Effector CD8-positive, alpha-beta T cell (primary cell): ENCODE data around the gene DCST2.

Experiments
- DNase-seq: peaks from one replicate; lab custom pipeline; 2025; lab: John Stamatoyannopoulos, UW

The DCST2 gene

DNA sequence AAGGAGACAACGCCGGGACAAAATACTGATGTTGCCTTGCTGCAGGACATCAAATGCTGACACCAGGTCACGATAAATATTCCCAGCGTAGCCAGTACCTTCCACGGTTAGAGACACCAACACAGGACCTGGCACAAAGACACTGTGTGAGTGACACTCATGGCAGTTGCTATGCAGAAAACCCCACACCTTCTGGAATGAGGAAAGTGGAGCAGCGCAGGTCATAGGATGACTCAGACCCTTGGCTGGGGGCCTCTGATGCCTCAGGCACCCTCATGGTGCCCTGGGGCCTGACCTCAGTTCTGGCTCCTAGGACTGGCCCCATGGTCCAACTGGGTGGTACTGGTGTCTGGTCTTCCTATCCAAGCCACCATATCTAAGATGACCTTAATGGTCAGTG lies 7.0 kb downstream of the DCST2 start:
- DNase-seq: no peak

DNA sequence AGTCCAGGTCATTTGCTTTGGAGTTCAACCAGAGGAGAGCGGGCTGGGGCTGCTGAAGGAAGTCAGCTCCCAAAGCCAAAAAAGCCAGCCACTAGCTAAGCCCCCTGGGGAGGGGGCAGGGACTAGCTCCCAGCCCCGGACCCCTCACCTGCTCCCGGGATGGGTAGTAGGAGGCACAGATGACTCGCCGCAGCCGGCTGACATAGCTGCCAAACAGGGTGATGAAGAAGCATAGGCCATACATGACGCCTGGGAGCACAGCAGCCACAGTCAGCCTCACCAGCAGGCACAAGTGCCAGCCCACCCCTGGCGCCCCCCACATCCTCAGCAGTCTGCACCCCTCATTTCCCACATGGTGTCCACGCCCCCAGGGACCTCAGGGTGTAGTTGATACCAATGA lies 7.4 kb downstream of the DCST2 start:
- no peak for DNase-seq

- DNase-seq: no peak
Observed at GRCh38 chr1:155024315-155024714, 9.3 kb downstream of the DCST2 start.

- no peak for DNase-seq
Observed at GRCh38 chr1:155023627-155024026, 10.0 kb downstream of the DCST2 start.

DNA sequence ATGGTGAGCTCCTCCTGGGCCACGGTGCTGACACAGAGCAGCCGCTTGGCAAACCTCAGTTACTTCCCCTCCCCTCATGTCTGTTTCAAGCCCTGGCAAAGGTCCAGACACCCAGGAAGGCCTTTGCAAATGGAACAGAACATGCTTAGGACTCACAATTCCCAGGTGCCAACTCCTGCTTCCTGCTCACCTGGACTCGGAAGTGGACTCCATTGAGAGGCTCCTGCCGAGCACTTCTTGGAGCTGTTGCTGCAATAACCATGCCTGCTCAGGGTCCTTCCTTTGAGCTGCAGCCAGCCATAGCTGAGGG lies 10.7 kb downstream of the DCST2 start:
- no peak for DNase-seq

DNA sequence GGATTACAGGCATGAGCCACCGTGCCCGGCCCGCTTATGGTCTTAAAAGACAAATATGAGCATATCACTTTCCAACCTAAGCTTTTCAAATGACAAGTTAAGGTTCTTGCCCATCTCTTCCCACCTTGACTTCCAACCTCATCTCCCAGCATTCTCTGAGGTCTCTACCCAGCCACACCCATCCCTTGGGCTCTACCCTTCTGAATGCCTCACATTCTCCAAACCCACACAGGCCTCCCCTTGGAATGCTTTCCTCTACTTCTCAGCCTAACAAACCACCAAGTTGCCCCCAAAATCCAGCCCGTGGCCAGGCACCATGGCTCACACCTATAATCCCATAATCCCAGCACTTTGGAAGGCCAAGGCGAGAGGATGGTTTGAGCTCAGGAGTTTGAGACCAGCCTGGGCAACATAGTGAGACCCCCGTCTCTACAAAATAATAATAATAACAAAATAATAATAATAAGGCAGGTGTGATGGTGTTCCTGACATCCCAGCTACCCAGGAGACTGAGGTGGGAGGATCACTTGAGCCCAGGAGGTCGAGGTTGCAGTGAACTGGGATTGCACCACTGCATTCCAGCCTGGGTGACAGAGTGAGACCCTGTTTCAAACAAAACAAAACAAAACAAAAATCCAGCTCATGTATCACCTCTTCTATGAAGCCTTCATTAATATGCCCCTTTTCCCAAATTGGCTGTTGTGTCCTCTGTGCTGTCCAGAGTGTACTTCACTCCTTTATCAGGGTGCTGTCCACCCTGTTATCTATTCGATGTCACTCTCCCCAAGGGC lies 11.2 kb downstream of the DCST2 start:
- no peak for DNase-seq

DNA sequence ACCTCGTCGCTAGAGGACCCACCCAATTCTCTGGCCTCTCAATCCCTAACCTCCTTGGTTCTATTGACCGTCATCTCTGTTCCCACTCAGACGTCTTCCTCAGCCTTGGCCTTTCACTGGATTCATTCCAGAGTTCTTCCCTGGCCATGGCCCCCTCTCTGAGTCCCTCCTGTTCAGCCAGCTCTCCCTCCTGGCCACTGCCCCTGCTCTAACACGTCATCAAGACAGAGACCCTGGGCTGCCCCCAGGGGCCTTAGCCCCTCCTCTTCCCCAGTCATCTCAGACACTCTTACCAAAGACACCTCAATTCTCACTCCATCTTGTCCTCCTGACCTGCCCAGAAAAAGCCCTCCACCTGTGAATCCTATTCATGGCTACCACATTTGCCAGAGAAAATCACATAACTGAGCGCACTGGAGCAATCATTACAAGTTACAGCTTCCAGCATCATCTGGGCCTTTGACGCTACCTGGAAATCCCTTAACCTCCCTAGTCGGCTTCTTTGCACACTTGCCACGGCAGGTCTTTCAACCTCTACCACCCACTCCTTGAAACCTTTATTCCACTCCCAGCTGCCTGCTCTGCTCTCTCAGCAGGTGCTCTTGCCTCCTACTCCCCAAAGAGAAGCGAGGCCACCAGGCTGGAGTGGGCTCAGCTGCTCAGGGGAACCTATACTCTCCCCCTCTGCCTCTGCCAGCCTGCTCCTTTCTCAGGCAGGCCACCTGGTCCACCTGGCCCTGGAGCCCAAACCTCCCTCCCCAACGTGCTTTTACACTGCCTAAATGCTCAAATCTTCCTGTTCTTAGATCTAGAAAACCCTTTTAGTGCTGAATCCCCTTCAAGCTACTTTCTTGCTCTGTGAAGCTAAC lies 14.0 kb downstream of the DCST2 start:
- no peak for DNase-seq

DNA sequence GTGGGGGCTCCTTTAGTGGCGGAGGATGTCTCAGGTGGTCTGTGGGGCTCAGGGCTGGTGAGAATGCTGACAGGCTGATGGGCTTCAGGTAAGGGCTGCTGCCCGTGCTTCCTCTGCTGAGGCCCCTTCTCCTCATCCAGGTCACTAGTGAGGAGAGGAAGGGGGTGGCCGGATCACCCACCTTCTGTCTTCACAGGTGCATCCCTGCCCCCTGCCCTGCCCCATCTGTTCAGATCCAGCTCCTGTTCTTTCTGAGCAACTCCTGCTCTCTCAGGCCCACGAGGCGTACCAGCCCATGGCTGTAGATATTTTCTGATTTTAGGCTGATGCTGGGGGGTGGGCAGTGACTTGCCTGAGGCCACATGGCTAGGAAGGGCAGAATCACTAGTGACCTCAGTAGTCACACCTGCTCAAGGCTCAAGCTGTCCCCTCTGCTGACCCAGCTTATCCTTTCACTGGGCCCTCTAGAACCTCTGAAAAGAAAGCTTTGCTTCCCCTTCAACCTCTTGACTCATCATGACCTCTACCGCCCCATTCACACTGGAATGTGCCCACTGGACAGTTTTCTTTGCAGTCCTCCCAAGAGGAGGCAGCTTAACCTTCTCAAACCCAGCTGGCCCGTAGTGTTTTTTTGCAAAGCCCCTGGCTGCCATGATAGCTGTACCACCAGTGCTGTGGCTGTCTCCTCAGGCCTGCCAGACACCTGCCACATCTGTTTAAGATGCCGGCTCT lies 14.8 kb downstream of the DCST2 start:
- no peak for DNase-seq

DNA sequence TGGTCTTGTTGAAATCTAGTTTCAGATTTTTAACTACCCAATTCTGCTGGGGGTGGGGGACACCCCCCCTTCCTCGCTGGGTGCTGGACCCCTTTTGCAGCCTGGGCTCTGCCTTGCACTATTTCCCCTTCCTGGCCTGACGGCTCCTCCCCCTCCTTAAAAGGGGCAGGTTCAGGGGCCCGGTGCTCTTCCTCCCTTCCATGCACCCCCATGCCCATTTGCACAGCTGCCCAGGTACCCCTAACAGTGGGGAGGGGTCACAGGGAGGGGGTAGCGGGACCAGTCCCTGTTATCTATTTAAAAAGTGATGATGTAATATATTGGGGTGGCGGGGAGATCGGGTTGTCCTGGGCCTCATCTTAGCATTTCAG lies 15.7 kb downstream of the DCST2 start:
- no peak for DNase-seq

DNA sequence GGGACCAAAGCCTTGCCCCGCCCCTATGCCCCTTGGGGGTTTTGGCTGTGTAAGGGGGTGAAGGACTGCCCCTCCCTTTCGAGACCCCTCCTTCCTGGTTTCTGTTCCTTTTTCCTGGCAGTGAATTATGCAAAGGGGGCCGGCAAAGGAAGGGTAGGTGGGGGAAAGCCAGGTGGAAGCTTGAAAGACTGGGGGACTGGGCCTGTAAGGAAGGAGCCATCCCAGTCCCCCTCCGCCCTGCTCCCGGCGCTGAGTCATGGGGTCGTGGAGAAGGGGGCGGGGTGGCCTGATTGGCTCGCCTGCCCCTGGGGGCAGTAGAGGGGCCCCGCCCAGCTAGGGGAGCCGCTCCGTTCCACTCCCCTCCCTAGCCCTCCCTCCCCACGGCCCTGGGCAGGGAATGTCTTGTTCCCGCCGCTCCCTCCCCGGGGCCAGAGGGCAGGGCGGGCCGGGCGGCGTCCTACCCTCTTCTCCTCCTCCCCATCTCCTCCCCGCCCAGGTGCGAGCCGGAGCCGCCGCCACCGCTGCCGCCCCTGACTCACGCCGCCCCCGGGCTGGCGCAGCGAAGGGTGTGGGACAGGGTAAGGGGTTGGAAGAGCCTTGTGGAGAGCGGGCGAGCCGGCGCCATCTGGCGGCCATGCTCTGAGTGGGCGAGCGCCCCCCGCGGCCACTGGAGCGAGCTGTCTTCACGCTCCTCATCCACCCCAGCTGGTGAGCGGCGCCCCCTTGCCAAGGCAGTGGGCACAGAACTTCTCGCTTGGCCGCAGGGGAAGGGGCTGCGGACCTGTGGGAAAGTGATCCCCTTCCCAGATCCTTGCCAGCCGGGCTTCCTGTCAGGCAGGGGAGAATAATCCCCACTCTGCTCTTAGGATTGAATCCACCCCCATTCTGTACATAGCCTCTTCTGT lies 16.3 kb downstream of the DCST2 start:
- DNase-seq: peak; percentile 78

DNA sequence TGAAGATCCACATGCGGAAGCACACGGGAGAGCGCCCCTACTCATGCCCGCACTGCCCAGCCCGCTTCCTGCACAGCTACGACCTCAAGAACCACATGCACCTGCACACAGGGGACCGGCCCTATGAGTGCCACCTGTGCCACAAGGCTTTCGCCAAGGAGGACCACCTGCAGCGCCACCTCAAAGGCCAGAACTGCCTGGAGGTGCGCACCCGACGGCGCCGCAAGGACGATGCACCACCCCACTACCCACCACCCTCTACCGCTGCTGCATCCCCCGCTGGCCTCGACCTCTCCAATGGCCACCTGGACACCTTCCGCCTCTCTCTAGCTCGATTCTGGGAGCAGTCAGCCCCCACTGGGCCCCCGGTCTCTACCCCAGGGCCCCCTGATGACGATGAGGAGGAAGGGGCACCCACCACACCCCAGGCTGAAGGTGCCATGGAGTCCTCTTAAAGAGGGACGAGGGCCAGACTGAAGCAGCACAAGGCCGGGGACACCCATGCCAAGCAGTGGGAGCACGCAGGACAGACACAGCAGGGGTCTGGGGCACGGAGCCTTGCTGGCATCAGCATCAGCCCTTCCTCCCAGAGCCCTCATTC lies 17.2 kb downstream of the DCST2 start:
- DNase-seq: no peak

DNA sequence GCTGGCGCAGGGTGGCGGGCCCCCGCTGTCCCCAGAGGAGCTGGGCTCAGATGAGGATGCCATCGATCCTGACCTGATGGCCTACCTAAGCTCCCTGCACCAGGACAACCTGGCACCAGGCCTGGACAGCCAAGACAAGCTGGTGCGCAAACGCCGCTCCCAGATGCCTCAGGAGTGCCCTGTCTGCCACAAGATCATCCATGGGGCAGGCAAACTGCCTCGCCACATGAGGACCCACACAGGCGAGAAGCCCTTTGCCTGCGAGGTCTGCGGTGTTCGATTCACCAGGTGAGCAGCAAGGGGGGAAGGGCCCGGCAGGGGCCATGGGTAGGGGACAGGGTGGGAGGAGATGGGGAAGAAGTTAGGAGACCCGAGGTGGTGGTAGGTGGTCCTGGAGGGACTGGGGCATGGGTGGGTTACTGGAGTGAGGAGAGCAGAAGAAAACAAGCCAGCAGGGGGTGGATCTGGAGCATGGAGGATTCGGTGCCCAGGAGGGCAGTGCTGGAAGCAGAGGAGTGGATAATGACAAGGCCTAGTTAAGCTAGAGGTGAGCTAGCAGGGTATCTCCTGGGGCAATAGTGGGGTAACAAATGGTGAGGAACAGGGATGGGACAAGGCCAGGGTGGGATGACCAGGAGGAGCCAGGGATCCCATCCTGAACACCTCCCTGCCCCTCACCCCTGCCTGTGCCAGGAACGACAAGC lies 17.9 kb downstream of the DCST2 start:
- no peak for DNase-seq

- no peak for DNase-seq
Observed at GRCh38 chr1:155014709-155015508, 18.7 kb downstream of the DCST2 start.

DNA sequence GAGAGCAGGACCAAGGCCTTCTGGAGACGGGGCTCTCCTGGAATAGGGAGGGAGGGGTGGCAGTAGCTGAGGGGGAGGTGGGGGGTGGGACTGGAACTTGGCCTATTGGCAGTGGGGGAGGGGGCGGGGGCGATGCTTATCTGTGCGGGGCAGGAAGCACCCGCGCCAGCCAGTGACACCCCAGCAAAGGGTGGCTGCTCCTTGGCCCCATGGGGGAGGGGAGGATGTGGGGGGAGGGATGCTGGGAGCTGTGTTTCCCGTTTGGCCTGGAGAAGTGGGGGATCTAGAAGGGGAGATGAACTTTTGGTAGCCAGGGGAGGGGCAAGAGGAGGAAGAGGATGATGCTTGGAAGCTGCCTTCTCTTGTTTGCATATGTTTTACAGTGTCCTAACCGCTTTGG lies 19.9 kb downstream of the DCST2 start:
- no peak for DNase-seq

- no peak for DNase-seq
Observed at GRCh38 chr1:155012776-155013602, 20.6 kb downstream of the DCST2 start.

- no peak for DNase-seq
Observed at GRCh38 chr1:155012026-155012546, 21.5 kb downstream of the DCST2 start.

DNA sequence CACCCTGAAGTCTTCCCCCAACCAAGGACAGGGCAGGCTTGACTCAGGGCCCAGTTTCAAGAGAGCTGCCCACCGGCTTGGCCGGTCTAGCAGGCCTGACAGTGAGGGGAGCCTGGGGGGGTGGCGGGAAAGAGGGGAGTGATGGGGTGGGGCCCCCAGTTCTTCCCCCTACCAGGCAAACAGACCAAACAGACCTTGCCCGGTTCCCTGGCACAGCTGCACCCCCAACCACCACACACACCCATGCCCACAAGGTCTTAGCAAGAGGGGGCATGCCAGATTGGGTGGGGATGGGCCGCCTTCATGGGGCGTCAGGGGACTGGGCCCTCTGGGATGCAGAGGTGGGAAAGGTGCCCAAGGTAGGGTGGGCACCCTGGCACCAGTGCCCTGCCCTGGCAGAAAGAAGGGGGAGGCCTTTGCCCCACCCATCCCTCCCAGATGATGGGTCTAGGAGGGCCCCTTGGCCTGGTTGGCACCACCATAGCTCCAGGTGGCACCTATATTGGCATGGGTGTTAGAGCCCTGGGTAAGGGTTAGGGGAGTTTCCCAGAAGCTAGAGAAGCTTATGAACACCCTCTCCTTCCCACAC lies 22.1 kb downstream of the DCST2 start:
- no peak for DNase-seq

- no peak for DNase-seq
Observed at GRCh38 chr1:155011004-155011416, 22.6 kb downstream of the DCST2 start.
